SK-N-SH (cell line): Measurements from ENCODE around the gene B3GNT3. TPM values are rescaled to one million over a fixed set of nuclear protein-coding genes. Genes with fewer than 3 reads are reported as not detected.

Experiments
- CTCF ChIA-PET: fragments of 300-600, 350-600 bp; formaldehyde crosslinking; extraction: SDS; loops from one replicate; lab custom pipeline; 2021; lab: Yijun Ruan, JAX
- POLR2A ChIA-PET: fragments of 350-600 bp; sonication (Branson Sonifier 250); formaldehyde crosslinking; extraction: SDS; loops from one replicate; lab custom pipeline; 2020; ENCODE audit warnings: antibody characterized with exemption, inconsistent platforms; lab: Yijun Ruan, JAX
- DNase-seq: peaks from one replicate; pipeline ENCODE4 v3.0.0; 2012
- H2AFZ ChIP-seq: fragments of 200-600 bp; sonication (generic); 2 replicates; pipeline ENCODE4 v1.8.1; 2016; ENCODE audit warnings: antibody characterized with exemption, mild to moderate bottlenecking, low read depth
- H3F3A ChIP-seq: fragments of 200-600 bp; sonication (generic); replicated peaks from 2 replicates; pipeline ENCODE3; 2016; ENCODE audit warnings: antibody characterized with exemption, mild to moderate bottlenecking; ENCODE audit not compliant: insufficient read depth
- H3K27ac ChIP-seq, 2 experiments: fragments of 200-500 bp in 1 of 2; fragments of 200-600 bp in 1 of 2; sonication (Bioruptor generic) in 1 of 2; sonication (generic), shearing (Covaris generic) in 1 of 2; 2 replicates each; pipeline versions ENCODE4 v1.5.1 to v1.6.1; 2014 to 2016; ENCODE audit warnings: low read depth in 2 of 2, inconsistent platforms in 1 of 2, low read length in 1 of 2, mild to moderate bottlenecking in 1 of 2, mixed read lengths in 1 of 2
- H3K27me3 ChIP-seq: fragments of 200-600 bp; sonication (generic), shearing (Covaris generic); 2 replicates; pipeline ENCODE4 v1.6.1; 2016; ENCODE audit warnings: mixed run types; ENCODE audit not compliant: insufficient read depth
- H3K36me3 ChIP-seq, 2 experiments: fragments of 200-500 bp in 1 of 2; fragments of 200-600 bp in 1 of 2; sonication (Bioruptor generic) in 1 of 2; sonication (generic) in 1 of 2; replicated peaks in 1 of 2; 2 replicates each; pipeline versions ENCODE3 to v1.5.1; 2014 to 2016; ENCODE audit warnings: low read length in 1 of 2, mild to moderate bottlenecking in 1 of 2; ENCODE audit not compliant: insufficient read depth in 2 of 2, control insufficient read depth in 1 of 2
- H3K4me1 ChIP-seq, 2 experiments: fragments of 200-500 bp in 1 of 2; fragments of 200-600 bp in 1 of 2; sonication (Bioruptor generic) in 1 of 2; sonication (generic), shearing (Covaris generic) in 1 of 2; 2 replicates each; pipeline versions ENCODE4 v1.5.1 to v1.6.1; 2014 to 2016; ENCODE audit warnings: low read depth in 1 of 2, low read length in 1 of 2, mixed run types in 1 of 2; ENCODE audit not compliant: insufficient read depth in 2 of 2, control insufficient read depth in 1 of 2
- H3K4me2 ChIP-seq: fragments of 200-600 bp; sonication (generic), shearing (Covaris generic); 2 replicates; pipeline ENCODE4 v1.6.1; 2017; ENCODE audit warnings: mixed run types
- H3K4me3 ChIP-seq, 2 experiments: fragments of 200-500 bp in 1 of 2; fragments of 200-600 bp in 1 of 2; sonication (Bioruptor generic) in 1 of 2; sonication (generic), shearing (Covaris generic) in 1 of 2; 2 replicates each; pipeline versions ENCODE4 v1.5.1 to v1.8.1; 2014 to 2016; ENCODE audit warnings: low read depth in 2 of 2, inconsistent platforms in 1 of 2, low read length in 1 of 2, mild to moderate bottlenecking in 1 of 2, mixed read lengths in 1 of 2, moderate library complexity in 1 of 2
- H3K79me2 ChIP-seq: fragments of 200-600 bp; sonication (generic); 2 replicates; pipeline ENCODE4 v1.8.1; 2017; ENCODE audit warnings: mild to moderate bottlenecking; ENCODE audit not compliant: insufficient read depth
- H3K9ac ChIP-seq: fragments of 200-600 bp; sonication (generic); 2 replicates; pipeline ENCODE4 v1.6.1; 2017; ENCODE audit warnings: mixed run types
- H3K9me2 ChIP-seq: fragments of 200-600 bp; sonication (generic); 2 replicates; pipeline ENCODE4 v1.6.1; 2017; ENCODE audit warnings: mixed run types
- H3K9me3 ChIP-seq: fragments of 200-600 bp; sonication (generic); 2 replicates; pipeline ENCODE4 v1.6.1; 2017; ENCODE audit warnings: mixed run types, mild to moderate bottlenecking, moderate library complexity
- H4K20me1 ChIP-seq: fragments of 200-600 bp; sonication (generic); 2 replicates; pipeline ENCODE4 v1.6.1; 2017; ENCODE audit warnings: mild to moderate bottlenecking, mixed run types; ENCODE audit not compliant: insufficient read depth
- ELF1 ChIP-seq: IDR thresholded peaks from 2 replicates; pipeline ENCODE4 v1.4.0; 2012
- EZH2phosphoT487 ChIP-seq: fragments of 200-600 bp; sonication (generic); IDR thresholded peaks from 2 replicates; pipeline ENCODE4 v1.6.1; 2017; ENCODE audit warnings: low read depth, mixed run types, mild to moderate bottlenecking, antibody characterized with exemption, moderate library complexity, borderline replicate concordance
- FOSL2 ChIP-seq: IDR thresholded peaks from 2 replicates; pipeline ENCODE4 v1.4.0; 2012; ENCODE audit warnings: low read depth, mild to moderate bottlenecking, moderate library complexity, borderline replicate concordance
- FOXM1 ChIP-seq: IDR thresholded peaks from 2 replicates; pipeline ENCODE4 v1.4.0; 2012; ENCODE audit warnings: low read depth, mild to moderate bottlenecking
- JUND ChIP-seq: IDR thresholded peaks from 2 replicates; pipeline ENCODE4 v1.4.0; 2012
- NRF1 ChIP-seq: IDR thresholded peaks from 2 replicates; pipeline ENCODE4 v1.6.1; 2012; ENCODE audit warnings: low read depth, mild to moderate bottlenecking, low read length
- RAD21 ChIP-seq: IDR thresholded peaks from 2 replicates; pipeline ENCODE4 v1.6.1; 2012; ENCODE audit warnings: mild to moderate bottlenecking, low read length
- REST ChIP-seq: IDR thresholded peaks from 2 replicates; pipeline ENCODE4 v1.6.1; 2012; ENCODE audit warnings: mild to moderate bottlenecking, low read depth, low read length, moderate library complexity
- RFX5 ChIP-seq: IDR thresholded peaks from 2 replicates; pipeline ENCODE4 v1.6.1; 2012; ENCODE audit warnings: mild to moderate bottlenecking, improper control_type of control experiment, low read length
- RXRA ChIP-seq: IDR thresholded peaks from 2 replicates; pipeline ENCODE4 v1.4.0; 2012; ENCODE audit warnings: low read depth, mild to moderate bottlenecking, borderline replicate concordance
- SIN3A ChIP-seq: IDR thresholded peaks from 2 replicates; pipeline ENCODE4 v1.6.1; 2012; ENCODE audit warnings: low read depth, mild to moderate bottlenecking, low read length, moderate library complexity, borderline replicate concordance
- SMC3 ChIP-seq: IDR thresholded peaks from 2 replicates; pipeline ENCODE4 v1.6.1; 2012; ENCODE audit warnings: low read depth, low read length, improper control_type of control experiment
- USF1 ChIP-seq: IDR thresholded peaks from 2 replicates; pipeline ENCODE4 v1.4.0; 2012; ENCODE audit warnings: low read depth, borderline replicate concordance
- WGBS: methylation state at CpG from one replicate; pipeline ENCODE4 v1.1.6; 2017; ENCODE audit warnings: low lambda C conversion rate; 5-methylcytosine and 5-hydroxymethylcytosine counted together
- polyA plus RNA-seq, 3 experiments: library from polyadenylated mRNA; depleted of rRNA; stranded (reverse); fragments of >200 nt; gene quantifications; 2 replicates each; pipeline ENCODE4 v1.2.3, GENCODE V29; 2012
- TF ChIP-seq, protein P1 (sequence below): IDR thresholded peaks from 2 replicates; pipeline ENCODE4 v1.4.0; 2012; ENCODE audit warnings: low read depth, borderline replicate concordance
- TF ChIP-seq, protein P2 (sequence below): IDR thresholded peaks from 2 replicates; pipeline ENCODE4; 2012

B3GNT3 gene
- polyA plus RNA-seq, 1 of the 3 experiments (the other 2 are of a cell fraction), result not detected

GRCh38 chr19:17752865-17753639, 41.9 kb upstream of the B3GNT3 start:
- Histone ChIP-seq H3K36me3 (no peaks in the 10 kb centered on the region), H3K79me2 (no peaks in the 10 kb centered on the region), H2AFZ (no peak overlapping the region), H3F3A (peaks cover 3% of the 10 kb centered on the region), H3K4me2 (no peak overlapping the region), H3K4me3 (no peak overlapping the region), H3K9me2 (no peaks in the 10 kb centered on the region), H3K9ac (no peak overlapping the region), H3K27me3 (no peaks in the 10 kb centered on the region), H3K4me1 (peaks cover 9 to 19% of the 10 kb centered on the region in 2 experiments; a peak in 1 of 4 replicates), H3K27ac (no peak overlapping the region), H4K20me1 (no peaks in the 10 kb centered on the region), H3K9me3 (no peaks in the 10 kb centered on the region)
- TF ChIP-seq USF1 (no peak), REST (no peak), ELF1 (no peak), NRF1 (no peak), SIN3A (no peak), SMC3 (no peak), EZH2phosphoT487 (no peak), FOXM1 (no peak), JUND (no peak), RXRA (no peak), FOSL2 (no peak), RAD21 (no peak), RFX5 (no peak)
- TF ChIP-seq, protein P1, sequence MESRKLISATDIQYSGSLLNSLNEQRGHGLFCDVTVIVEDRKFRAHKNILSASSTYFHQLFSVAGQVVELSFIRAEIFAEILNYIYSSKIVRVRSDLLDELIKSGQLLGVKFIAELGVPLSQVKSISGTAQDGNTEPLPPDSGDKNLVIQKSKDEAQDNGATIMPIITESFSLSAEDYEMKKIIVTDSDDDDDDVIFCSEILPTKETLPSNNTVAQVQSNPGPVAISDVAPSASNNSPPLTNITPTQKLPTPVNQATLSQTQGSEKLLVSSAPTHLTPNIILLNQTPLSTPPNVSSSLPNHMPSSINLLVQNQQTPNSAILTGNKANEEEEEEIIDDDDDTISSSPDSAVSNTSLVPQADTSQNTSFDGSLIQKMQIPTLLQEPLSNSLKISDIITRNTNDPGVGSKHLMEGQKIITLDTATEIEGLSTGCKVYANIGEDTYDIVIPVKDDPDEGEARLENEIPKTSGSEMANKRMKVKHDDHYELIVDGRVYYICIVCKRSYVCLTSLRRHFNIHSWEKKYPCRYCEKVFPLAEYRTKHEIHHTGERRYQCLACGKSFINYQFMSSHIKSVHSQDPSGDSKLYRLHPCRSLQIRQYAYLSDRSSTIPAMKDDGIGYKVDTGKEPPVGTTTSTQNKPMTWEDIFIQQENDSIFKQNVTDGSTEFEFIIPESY, result no peak
- TF ChIP-seq, protein P2, sequence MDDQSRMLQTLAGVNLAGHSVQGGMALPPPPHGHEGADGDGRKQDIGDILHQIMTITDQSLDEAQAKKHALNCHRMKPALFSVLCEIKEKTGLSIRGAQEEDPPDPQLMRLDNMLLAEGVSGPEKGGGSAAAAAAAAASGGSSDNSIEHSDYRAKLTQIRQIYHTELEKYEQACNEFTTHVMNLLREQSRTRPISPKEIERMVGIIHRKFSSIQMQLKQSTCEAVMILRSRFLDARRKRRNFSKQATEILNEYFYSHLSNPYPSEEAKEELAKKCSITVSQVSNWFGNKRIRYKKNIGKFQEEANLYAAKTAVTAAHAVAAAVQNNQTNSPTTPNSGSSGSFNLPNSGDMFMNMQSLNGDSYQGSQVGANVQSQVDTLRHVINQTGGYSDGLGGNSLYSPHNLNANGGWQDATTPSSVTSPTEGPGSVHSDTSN, result no peak
- WGBS, result 80% methylated on average over 7 of the region's 7 CpGs
- CTCF ChIA-PET, result interaction anchor here (0.6 kb wide), 1 partner anchor 802 kb away, joined by 3 read pairs; no protein-coding TSS in a partner anchor
- POLR2A ChIA-PET, result interaction anchor here (0.5 kb wide), 1 partner anchor 9 kb away, joined by 4 read pairs; no protein-coding TSS in a partner anchor
- DNase-seq, result no peak
